HG03108 (cell line): Measurements from ENCODE around the gene SLC34A3.
A peak's percentile ranks its signal among the peaks of the same experiment; 100 is the strongest.
"Not testable (repeated sequence)": the region's sequence is repeated elsewhere in the genome, so short reads cannot be mapped to it uniquely, and the experiment has no call there.

Source experiments
- ATAC-seq: cut with Tn5 transposase; IDR thresholded peaks from one replicate; pipeline ENCODE4 v1.9.1; 2021; ENCODE audit warnings: moderate library complexity; ENCODE audit not compliant: unreplicated experiment

The SLC34A3 gene

DNA sequence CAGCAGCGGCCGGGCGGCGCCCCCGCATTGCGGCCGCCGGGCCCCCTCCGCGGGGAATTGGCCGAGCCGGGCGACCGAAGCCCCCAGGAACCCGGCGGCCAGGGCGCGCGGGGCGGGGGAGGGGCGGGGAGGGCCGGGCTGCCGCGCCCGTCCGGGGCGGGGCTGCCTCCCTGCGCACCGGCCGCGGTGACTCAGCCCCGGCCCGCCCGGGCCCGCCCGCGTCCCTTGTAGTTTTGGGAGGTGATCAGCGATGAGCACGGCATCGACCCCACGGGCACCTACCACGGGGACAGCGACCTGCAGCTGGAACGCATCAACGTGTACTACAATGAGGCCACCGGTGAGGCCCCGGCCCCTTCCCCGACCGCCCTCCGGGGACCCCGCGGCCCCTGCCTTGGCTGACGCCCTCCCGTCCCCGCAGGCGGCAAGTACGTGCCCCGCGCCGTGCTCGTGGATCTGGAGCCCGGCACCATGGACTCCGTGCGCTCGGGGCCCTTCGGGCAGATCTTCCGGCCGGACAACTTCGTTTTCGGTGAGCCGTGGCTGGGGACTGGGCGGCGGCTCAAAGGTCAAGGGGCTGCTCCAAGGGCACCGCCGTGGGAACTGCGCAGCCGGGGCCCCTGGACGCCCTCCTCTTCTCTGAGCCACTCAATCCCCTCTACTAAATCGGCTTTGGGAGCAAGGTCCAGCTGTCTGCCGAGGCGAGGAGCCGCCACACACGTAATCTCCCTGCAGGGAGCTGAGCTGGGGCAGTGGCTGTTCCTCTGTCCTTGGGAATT lies 11.0 kb downstream of the SLC34A3 start:
- ATAC-seq = peak; percentile 2

DNA sequence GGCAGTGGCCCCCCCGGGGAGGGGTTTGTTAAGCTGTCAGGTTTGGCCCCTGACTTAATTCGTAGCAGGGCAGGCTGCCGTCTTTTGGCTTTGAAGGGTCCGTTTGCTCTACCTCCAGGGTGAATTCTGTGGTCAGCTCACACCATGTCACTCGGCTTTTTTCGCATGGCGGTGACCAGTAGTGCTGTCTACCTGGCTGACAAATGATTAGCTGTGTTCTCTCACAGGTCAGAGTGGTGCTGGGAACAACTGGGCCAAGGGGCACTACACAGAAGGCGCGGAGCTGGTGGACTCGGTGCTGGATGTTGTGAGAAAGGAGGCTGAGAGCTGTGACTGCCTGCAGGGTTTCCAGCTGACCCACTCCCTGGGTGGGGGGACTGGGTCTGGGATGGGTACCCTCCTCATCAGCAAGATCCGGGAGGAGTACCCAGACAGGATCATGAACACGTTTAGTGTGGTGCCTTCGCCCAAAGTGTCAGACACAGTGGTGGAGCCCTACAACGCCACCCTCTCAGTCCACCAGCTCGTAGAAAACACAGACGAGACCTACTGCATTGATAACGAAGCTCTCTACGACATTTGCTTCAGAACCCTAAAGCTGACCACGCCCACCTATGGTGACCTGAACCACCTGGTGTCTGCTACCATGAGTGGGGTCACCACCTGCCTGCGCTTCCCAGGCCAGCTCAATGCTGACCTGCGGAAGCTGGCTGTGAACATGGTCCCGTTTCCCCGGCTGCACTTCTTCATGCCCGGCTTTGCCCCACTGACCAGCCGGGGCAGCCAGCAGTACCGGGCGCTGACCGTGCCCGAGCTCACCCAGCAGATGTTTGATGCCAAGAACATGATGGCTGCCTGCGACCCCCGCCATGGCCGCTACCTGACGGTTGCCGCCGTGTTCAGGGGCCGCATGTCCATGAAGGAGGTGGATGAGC lies 11.8 kb downstream of the SLC34A3 start:
- ATAC-seq = no peak

DNA sequence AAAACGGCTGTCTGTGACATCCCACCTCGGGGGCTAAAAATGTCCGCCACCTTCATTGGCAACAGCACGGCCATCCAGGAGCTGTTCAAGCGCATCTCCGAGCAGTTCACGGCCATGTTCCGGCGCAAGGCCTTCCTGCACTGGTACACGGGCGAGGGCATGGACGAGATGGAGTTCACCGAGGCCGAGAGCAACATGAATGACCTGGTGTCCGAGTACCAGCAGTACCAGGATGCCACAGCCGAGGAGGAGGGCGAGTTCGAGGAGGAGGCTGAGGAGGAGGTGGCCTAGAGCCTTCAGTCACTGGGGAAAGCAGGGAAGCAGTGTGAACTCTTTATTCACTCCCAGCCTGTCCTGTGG lies 12.5 kb downstream of the SLC34A3 start:
- not testable (repeated sequence) for ATAC-seq

DNA sequence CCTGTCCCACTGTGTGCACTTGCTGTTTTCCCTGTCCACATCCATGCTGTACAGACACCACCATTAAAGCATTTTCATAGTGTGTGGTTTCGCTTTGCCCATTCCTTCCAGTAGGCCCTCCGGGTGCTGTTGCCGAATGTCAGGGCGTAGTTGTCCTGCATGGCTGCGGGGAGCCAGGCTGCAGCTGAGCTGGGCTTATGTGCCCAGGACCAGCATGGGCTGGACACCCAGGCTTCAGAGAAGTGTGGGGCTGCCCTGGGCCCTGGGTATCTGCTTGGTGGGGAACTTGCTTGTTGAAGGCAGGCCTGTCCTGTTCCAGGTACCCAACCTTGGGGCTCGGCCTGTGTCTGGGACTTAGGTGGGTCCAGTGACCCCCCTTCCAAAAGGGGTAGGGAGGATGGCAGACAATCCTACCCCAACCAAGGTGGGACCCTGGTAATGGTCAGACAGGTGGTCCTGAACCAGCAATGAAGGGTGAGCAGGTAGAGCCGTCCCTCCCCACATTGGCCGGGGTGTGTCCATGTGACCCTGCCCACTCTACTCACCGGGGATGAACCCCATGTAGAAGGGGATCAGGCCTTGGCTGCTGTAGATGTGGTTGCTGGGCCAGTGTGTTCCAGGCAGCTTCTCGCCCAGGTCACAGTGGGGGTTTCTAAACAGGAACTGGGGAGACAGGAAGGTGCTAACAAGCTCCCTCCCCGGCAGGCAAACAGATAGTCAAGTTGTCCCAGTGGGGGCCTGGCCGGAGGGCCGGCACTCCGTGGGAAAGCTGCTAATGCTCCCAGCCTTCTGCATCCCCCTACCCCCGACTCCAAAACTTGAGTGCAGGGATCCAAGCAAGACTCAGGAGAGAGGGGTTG lies 13.2 kb downstream of the SLC34A3 start:
- ATAC-seq = no peak

DNA sequence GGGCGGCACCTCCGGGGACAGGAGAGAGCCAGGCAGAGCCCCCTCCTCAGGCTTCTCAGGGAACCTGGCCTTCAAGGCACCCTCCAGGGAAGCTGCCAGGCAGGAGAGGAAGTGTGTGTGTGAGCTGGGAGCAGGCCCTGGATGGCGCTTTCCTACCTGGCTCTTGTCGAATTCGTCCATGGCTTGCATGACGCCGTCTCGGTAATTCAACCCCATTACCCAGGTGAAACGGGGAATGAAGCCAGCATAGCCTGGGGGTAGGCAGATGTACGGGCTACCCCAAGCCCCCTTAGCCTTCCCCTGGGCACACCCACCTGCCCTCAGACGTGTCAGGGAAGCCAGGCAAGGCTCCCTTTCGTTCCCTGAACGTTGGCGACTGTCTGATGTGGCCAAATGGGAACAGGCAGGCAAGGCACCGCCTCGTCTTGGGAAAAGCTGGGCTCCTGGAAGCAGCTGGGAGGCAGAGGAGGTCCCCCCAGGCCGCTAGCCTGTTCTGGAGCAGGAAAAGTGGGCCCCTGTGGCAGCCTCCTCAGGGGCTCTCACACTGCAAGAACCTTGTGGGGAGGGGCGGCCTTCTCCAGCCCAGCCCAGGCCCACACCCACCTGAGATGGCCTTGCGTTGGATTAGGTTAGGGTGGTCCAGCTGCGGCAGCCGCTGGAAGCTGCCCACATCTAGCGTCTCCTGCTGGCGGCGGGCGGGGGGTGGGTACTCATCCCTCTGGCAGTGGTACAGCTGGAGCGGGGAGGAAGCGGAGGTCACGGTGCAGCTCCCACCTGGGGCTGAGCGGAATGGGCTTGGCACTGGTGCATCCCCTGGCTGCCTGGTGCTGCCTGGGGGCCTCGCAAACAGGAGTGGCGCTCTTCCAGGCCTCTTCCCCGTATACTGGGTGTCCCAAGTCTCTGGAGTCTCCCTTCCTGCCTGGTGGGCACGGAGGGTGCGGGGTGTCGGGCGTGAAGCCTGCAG lies 14.1 kb downstream of the SLC34A3 start:
- no peak for ATAC-seq

DNA sequence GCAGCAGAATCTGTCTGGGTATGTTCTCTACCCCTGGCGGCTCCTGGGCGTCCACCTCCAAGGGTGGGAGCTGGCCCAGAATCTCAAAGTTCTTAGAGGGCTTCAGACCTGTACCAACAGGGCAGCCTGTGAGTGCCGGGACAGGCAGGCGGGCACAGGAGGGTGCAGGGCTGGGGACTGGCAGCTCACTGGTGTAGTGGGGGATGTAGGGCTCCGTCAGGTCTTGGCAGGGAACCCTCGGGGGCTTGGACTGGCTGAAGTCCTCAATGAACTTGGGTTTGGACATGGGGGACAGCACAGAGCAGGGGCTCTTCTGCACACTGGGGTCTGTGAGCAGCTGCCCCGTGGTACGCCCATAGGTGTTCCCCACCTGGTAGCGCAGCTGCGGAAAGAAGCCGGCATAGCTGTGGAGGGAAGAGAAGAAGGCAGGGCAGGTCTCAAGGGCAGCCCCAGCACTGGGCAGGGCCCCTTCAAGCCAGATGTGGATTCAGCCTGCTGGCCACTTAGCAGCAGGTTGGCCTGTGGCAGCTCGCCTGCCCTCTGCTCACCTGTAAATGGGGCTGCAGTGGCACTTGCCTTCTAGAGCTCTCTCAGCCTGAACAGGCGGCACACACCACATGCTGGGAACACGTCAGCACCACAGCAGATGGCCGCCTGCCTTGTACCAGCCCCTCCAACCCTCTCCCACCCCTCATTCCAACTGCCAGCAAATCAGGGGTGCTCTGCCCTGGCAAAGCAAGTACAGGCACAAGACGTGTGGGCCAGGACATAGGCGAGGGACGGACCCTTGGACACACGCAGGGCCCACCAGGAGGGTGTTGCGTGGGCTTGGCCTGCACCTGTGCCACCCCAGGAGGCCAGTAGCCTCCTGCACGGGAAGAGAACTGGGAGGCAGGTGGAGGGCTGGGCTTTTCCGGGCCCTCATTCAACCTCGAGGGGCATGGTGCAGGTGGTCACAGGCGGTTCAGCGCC lies 15.0 kb downstream of the SLC34A3 start:
- ATAC-seq = no peak

DNA sequence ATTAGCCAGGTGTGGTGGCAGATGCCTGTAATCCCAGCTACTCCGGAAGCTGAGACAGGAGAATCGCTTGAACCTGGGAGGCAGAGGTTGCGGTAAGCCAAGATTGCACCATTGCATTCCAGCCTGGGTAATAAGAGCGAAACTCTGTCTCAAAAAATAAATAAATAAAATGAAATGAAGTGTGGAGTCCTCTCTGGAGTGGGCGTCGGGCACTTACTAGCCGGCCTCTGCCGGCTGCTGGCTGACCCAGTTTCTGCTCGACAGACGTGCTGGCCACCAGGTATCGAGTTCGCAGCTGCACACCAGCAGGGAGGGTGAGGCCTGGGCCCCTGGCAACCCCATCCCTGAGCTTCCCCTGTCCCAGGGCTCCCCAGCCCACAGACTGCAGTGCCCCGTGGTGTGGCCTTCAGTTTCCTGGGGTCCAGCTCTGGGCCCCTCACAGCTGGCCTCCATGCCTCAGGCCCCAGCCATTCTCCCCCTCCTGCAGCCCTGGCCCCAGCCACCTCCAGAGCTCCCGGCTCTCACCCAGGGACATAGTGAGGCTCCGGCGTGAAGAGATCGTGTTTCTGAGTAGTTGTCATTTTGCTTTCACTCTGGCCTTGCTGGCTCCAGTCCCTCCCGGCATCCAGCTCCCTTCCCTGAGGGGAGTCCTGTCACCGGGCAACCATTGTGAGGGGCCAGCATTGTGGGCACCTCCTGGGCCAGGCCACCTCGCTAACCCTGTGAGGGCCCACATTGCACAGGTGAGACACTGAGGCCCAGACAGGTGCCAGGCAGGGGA lies 16.6 kb downstream of the SLC34A3 start:
- ATAC-seq = no peak

DNA sequence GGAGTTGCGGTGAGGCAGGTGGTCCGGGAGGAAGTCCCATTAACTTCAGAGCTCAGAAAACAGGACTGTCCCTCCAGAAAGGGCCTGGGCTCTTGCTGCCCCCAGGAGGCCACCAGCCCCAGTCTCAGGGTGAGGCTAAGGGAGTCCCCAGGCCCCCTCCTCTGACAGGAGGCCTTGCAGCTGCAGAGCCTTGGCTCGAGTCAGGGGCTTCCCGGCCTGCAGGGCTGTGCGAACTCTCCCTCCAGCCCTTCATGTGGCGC lies 17.1 kb downstream of the SLC34A3 start:
- no peak for ATAC-seq

DNA sequence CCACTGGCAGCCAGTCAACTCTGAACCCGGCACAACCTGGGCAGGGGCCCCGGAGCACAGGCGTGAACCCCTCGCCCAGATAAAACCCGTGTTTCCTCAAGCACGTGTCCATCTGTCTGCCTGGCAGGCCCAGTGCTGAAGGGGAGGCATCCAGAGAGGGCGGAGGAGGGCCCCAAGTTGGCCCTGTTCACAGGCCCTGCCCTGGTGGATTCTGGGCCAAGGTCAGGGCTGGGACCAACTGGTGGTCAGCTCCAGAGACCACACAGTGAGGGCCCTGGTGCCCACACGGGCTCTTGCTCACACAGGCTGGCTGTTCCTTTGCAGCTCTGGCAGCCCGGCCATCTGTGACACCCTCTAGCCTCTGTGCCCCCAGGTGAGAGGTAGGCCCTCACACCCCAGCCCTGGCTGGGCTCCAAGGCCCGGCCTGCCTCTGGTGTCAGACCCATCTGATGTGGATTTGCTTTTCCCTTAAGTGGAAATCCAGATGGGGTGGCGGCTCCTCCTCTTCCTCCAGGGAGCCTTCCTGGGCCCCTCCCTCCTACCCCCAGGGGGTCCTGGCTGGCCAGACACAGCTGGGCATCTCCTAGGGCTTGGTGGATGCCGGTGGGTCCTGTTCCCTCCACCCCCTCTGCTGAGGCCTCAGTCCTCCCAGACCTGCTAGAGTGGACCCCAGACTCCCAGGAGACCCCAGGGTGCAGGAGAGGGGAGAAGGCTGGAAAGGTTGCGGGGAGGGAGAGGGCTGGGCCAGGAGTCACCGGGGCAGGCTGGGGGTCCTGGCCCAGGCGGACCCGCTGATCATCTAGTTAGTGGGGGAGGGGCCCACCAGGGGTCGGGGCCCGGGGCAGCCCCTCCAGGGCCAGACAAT lies 19.9 kb downstream of the SLC34A3 start:
- ATAC-seq = no peak

DNA sequence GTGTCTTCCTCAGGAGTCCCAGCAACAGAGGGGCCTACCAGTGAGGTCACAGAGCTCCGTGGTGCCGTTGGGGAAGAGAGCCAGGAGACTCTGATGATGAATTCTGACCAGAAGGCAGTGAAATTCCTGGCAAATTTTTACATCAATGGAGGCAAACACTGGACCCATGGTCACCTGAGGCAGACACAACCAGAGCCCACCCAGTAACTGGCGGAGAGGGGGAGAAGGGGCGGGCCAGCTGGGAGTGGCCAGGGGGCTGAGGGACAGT lies 20.4 kb downstream of the SLC34A3 start, which contains the start of gene STPG3:
TSS of gene STPG3 (plus strand) at position 93 of the 268 bp plus-strand sequence. CDS start at position 94, 1 bp downstream.
- no peak for ATAC-seq

DNA sequence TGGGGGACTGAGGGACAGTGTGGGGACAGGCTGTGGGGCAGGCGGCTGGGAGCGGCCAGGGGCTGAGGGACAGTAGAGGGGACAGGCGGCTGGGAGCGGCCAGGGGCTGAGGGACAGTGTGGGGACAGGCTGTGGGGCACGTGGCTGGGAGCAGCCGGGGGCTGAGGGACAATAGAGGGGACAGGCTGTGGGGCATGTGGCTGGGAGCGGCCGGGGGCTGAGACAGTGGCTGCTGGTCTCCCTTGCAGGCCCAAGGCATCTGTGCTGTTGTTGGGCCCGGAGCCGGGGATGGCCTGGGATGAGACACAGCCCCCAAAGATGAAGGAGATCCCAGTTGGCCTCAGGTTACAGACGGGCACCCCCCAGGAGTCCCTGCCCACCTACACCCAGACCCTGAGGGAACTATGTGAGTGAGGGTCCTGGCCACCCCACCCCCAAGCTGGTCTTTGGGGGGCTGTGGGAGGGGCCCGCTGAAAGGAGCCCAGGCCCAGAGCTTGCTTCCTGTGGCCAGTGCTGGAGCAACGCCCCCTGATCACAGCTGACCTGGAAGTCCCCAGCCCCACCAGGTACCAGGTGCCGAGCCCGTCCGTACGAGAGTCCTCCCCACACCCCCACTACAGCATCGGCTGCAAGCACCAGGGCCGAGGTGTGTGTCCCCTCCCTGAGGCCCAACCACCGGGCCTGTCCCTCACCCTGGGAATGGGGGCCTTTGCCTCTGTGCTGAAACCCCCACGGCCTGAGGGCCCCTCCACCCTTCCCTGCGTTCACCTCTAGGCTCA lies 21.0 kb downstream of the SLC34A3 start:
- ATAC-seq = no peak

DNA sequence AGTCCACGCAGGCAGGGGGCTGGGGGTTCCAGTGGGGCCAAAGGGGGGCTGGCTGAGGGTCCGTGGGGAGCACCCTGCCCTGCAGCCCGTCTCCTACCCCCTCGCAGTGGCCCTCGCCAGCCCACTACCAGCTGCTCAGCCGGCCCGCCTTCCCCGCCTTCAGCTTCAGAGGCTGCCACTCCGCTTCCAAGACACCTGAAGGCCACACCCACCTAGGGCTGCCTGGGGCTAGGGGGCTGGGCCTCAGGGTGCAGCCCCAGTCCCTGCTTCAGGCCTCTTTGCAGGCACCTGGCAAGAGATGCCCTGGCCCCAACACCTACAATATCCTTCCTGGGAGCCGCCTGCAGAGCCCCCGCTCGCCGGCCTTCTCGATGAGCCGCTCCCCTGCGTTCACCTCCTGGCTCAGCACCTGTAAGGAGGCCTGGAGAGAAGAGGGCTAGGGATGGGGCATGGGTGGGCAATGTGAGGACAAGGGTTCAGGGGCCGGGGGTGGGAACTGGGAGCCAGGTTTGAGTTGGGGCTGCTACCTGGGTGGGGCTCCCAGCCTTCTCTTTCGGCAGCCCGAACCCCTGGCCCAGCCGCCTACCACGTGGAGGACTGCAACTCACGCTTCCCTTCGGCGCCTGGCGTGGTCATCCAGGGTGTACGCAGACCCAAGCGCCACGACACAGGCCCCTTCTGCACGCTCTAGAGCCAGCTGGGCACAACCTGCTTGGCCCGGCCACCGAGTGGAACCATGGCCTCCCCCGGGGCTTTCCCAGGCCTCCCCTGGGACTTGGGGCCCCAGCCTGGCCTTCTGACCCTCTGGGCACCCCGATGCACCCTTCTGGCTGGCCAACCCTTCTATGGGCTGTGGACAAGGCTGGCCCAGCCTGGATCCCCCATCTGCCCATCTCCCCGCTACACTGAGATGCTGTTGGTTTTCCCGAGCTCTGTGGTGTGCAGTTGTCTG lies 22.1 kb downstream of the SLC34A3 start:
- ATAC-seq = no peak

DNA sequence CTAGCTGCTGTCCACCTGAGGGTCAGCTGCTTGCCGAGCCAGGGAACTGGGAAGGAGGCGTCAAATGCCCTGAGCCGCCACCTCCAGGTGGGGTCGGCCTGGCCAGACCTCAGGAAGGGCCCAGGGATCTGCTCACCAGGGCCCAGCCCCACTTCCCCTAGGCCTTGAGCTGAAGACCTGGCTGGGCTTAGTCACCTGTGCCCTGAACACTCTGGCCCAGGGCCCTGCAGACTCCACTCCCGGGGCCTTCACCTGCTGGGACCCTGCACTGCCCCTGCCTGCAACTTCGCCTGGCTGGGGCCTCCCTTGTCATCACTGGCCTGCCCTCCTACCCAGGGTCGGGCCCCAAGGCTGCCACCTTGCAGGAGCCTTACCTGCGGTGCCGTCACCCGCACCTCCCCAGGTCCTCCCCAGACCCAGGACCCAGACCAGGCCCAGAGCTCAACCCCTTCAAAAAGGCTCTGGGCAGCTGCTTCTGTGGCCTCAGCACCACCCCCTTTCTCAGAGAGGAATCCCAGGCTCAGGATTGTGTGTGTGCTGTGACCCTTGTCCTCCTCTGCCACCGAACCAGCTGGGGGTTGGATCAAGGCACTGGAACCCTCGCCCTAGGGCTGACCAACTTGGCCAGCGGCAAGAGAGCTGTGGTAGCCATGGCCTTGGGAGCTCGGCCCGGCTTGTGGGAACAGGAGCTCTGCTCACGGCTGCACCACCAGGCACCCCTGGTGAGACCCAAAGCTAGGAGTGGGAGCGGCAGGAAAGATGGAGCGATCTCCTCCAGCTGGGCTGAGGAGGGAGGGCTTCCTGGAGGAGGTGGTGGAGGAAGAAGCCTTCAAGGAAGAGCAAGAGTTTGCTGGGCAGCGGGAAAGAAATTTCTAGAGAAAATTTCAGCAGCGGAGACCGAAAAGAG lies 23.3 kb downstream of the SLC34A3 start:
- ATAC-seq = no peak

DNA sequence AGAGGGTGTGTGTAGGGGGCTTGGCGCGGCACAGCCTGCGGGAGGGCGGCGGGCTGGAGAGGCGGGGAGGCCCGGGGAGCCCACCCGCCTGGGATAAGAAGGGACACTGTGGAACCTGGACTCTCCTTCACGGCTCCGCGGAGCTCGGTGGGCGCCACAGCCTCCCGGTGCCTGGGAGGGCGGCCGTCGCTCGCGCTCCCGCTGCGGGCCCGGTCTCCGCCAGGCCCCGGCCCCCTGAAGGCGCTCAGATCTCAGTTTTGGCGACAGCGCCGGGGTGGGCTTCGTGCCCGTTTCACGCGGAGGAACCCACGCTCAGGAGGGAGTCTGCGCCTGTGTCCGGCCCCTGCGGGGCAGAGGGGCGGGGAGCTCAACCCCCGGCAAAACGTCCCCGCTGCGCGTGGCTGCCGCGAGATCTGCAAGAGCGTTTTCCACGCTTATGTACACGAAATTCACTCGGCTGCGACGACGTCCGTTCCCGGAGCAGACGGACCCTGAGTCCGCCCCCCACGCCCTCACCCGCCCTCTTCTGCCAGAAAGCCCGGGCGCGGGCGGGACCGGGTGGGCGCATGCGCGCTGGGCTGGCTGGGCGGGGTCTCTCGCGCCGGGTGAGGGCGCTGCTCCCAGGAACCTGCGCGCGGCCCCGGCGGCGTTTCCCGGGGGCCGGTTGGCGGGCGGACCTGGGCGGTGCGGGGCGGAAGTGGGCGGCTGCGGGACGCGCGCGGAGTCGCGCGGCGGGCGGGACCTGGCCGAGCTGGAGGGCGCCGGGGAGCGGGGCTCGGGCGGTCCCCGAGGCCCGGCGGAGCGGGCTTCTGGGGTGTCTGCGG lies 24.1 kb downstream of the SLC34A3 start, which contains the start of gene NELFB:
TSS of gene NELFB (plus strand) at position 704 of the 824 bp plus-strand sequence.
- ATAC-seq = peak; percentile 70
